ENCODE data around the gene SMIM22. TPM values are rescaled to one million over a fixed set of nuclear protein-coding genes. Genes with fewer than 3 reads are reported as not detected.

The SMIM22 gene
- total RNA-seq, 4 donors from 2014 or later: 10.1 to 20.9 (median 18.7) TPM; not detected in 1

- Histone ChIP-seq H3K36me3 (peaks cover 38% of the 10 kb centered on the region), H3K4me1 (peaks cover 35% of the 10 kb centered on the region), H3K27me3 (no peaks in the 10 kb centered on the region), H3K4me3 (peak overlapping the region; percentile 92), H3K27ac (no peak overlapping the region), H3K9me3 (no peaks in the 10 kb centered on the region)
- WGBS: 38% methylated on average over 7 of the region's 26 CpGs
- no peak for DNase-seq (ENCODE audit: low spot score in 2 of 2)
- TF ChIP-seq POLR2A (IDR thresholded peaks at IDR 0.05): no peak
- no peak for TF ChIP-seq CTCF (IDR thresholded peaks at IDR 0.05)
- no peak for TF ChIP-seq EP300 (IDR thresholded peaks at IDR 0.05)
- TF ChIP-seq POLR2AphosphoS5 (IDR thresholded peaks at IDR 0.05): no peak
These were observed 29.4 kb upstream of the SMIM22 start for GRCh38 chr16:4765511-4766474.

- TF ChIP-seq EP300 (IDR thresholded peaks at IDR 0.05) (no peak), CTCF (IDR thresholded peaks at IDR 0.05) (no peak), POLR2AphosphoS5 (IDR thresholded peaks at IDR 0.05) (peak in 2 of 3 donors; percentile 6 to 29), POLR2A (IDR thresholded peaks at IDR 0.05) (peak in 1 of 2 donors; percentile 16)
- 6% methylated on average over 36 of the region's 72 CpGs for WGBS
- peaks cover 25% of the 10 kb centered on the region for H3K36me3 ChIP-seq
- DNase-seq (ENCODE audit: low spot score in 2 of 2): peak; percentile 99
- peak within 1 kb of the TSS; percentile 89 for H3K27ac ChIP-seq
- peak within 1 kb of the TSS; percentile 92 for H3K4me3 ChIP-seq
- H3K4me1 ChIP-seq: peaks cover 35% of the 10 kb centered on the region
- H3K9me3 ChIP-seq: no peaks in the 10 kb centered on the region
- no peaks in the 10 kb centered on the region for H3K27me3 ChIP-seq
These were observed 28.1 kb upstream of the SMIM22 start, which contains the start of gene ZNF500 for GRCh38 chr16:4766875-4767628. Gene ZNF500, minus strand, starts transcription at chr16:4767162. Its CDS starts 1,184 bp downstream, at chr16:4765978.

- peaks cover 35% of the 10 kb centered on the region for H3K4me1 ChIP-seq
- DNase-seq (ENCODE audit: low spot score in 2 of 2): no peak
- H3K27me3 ChIP-seq: no peaks in the 10 kb centered on the region
- H3K9me3 ChIP-seq: no peaks in the 10 kb centered on the region
- TF ChIP-seq POLR2AphosphoS5 (IDR thresholded peaks at IDR 0.05): no peak
- no peak for TF ChIP-seq POLR2A (IDR thresholded peaks at IDR 0.05)
- no peak for TF ChIP-seq CTCF (IDR thresholded peaks at IDR 0.05)
- no peak for TF ChIP-seq EP300 (IDR thresholded peaks at IDR 0.05)
- 38% methylated on average over 17 of the region's 17 CpGs for WGBS
- H3K27ac ChIP-seq: peak overlapping the region; percentile 89
- peaks cover 15% of the 10 kb centered on the region for H3K36me3 ChIP-seq
- peak overlapping the region; percentile 92 for H3K4me3 ChIP-seq
These were observed 27.2 kb upstream of the SMIM22 start for GRCh38 chr16:4767872-4768548.

- Histone ChIP-seq H3K27me3 (no peaks in the 10 kb centered on the region), H3K9me3 (no peaks in the 10 kb centered on the region), H3K4me3 (peak overlapping the region; percentile 92), H3K36me3 (peaks cover 8% of the 10 kb centered on the region), H3K4me1 (peaks cover 35% of the 10 kb centered on the region), H3K27ac (peak overlapping the region; percentile 89)
- peak; percentile 36 to 48 for TF ChIP-seq POLR2A (IDR thresholded peaks at IDR 0.05)
- no peak for TF ChIP-seq CTCF (IDR thresholded peaks at IDR 0.05)
- TF ChIP-seq POLR2AphosphoS5 (IDR thresholded peaks at IDR 0.05): peak in 1 of 3 donors; percentile 38
- TF ChIP-seq EP300 (IDR thresholded peaks at IDR 0.05): no peak
- DNase-seq (ENCODE audit: low spot score in 2 of 2): peak; percentile 98 to 99
- WGBS: 15% methylated on average over 10 of the region's 48 CpGs
These were observed 26.4 kb upstream of the SMIM22 start for GRCh38 chr16:4768549-4769305.
